ENCODE measurements around the gene LYG2. TPM values are rescaled to one million over a fixed set of nuclear protein-coding genes. Genes with fewer than 3 reads are reported as not detected.

LYG2 gene
- total RNA-seq, 1 experiment from 2014 or later = not detected

DNA sequence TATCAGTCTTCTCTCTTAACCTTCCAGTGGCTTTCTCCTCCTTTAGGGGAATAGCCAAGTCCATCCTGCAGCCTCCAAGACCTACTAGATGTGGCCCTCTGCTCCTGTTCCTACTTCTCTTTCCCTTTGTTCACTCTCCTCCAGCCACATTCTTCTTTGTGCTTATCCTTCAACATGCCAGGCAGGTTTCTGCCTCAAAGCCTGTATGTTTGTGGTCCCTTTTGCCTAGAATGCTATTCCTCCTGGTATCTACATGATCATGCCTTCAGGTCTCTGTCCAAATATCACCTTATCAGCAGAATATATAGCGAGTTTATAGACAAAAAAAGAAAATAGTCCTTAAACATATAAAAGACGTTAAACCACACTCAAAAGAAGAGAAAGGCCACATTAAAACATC lies 5.5 kb downstream of the LYG2 start:
- H3K27me3 Mint-ChIP-seq (ENCODE audit: low read depth) = no peaks in the 10 kb centered on the region
- TF ChIP-seq, protein P1, sequence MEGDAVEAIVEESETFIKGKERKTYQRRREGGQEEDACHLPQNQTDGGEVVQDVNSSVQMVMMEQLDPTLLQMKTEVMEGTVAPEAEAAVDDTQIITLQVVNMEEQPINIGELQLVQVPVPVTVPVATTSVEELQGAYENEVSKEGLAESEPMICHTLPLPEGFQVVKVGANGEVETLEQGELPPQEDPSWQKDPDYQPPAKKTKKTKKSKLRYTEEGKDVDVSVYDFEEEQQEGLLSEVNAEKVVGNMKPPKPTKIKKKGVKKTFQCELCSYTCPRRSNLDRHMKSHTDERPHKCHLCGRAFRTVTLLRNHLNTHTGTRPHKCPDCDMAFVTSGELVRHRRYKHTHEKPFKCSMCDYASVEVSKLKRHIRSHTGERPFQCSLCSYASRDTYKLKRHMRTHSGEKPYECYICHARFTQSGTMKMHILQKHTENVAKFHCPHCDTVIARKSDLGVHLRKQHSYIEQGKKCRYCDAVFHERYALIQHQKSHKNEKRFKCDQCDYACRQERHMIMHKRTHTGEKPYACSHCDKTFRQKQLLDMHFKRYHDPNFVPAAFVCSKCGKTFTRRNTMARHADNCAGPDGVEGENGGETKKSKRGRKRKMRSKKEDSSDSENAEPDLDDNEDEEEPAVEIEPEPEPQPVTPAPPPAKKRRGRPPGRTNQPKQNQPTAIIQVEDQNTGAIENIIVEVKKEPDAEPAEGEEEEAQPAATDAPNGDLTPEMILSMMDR (conservative IDR thresholded peaks at IDR 0.05) = no peak
- no peaks in the 10 kb centered on the region for H3K23me2 ChIP-seq (ENCODE audit: insufficient read length, low read depth, low read length, poor library complexity, severe bottlenecking)
- H4K20me1 ChIP-seq (ENCODE audit: control insufficient read depth, insufficient read depth, insufficient read length) = no peaks in the 10 kb centered on the region
- H4K91ac ChIP-seq (ENCODE audit: insufficient read length, low read depth, low read length) = no peak overlapping the region
- H2AFZ ChIP-seq (ENCODE audit: low read length) = no peak overlapping the region
- H3K23ac ChIP-seq (ENCODE audit: insufficient read length, low read depth, low read length) = no peak overlapping the region
- no peak overlapping the region for H2BK15ac ChIP-seq (ENCODE audit: low read depth, low read length)
- no peak overlapping the region for H4K5ac ChIP-seq (ENCODE audit: insufficient read length, low read depth, low read length)
- no peak overlapping the region for H2BK12ac ChIP-seq (ENCODE audit: insufficient read length, low read depth, low read length)
- no peaks in the 10 kb centered on the region for H3K9me3 ChIP-seq (ENCODE audit: control insufficient read depth, low read depth, low read length)
- H3K27ac ChIP-seq (ENCODE audit: insufficient read length, low read depth, low read length) = no peak overlapping the region
- H3K56ac ChIP-seq (ENCODE audit: insufficient read length, low read depth, low read length) = no peak overlapping the region
- H3K4me3 Mint-ChIP-seq = no peak overlapping the region
- DNase-seq = no peak
- H3K14ac ChIP-seq (ENCODE audit: insufficient read depth, low read length) = no peak overlapping the region
- H3K27me3 ChIP-seq (ENCODE audit: insufficient read depth, low read length) = no peaks in the 10 kb centered on the region
- peaks cover 0 to 14% (median 7%) of the 10 kb centered on the region in 3 experiments; a peak in 5 of 7 replicates for H3K36me3 Mint-ChIP-seq (ENCODE audit: insufficient read depth in 1 of 3, low read depth in 3 of 3)
- no peak overlapping the region for H3K27ac Mint-ChIP-seq
- no peak overlapping the region for H3K18ac ChIP-seq (ENCODE audit: insufficient read length, low read depth, low read length)
- H2BK20ac ChIP-seq (ENCODE audit: low read depth, low read length, poor library complexity, severe bottlenecking) = no peak overlapping the region
- peaks cover 24 to 34% of the 10 kb centered on the region in 2 experiments for H3K9me3 Mint-ChIP-seq
- H3K79me1 ChIP-seq (ENCODE audit: insufficient read depth, low read depth, low read length, poor library complexity, severe bottlenecking) = no peaks in the 10 kb centered on the region
- no peaks in the 10 kb centered on the region for H3K4me1 ChIP-seq (ENCODE audit: insufficient read depth, low read length)
- no peak overlapping the region for H3T11ph ChIP-seq (ENCODE audit: low read length)
- H2BK120ac ChIP-seq (ENCODE audit: low read depth, low read length, poor library complexity, severe bottlenecking) = no peak overlapping the region
- no peak overlapping the region for H2AK5ac ChIP-seq (ENCODE audit: insufficient read length, low read length)
- H4K8ac ChIP-seq (replicated peaks; ENCODE audit: insufficient read length, low read depth, low read length) = no peak overlapping the region
- no peak overlapping the region for H3K4me2 ChIP-seq (ENCODE audit: insufficient read depth, insufficient read length, low read length)
- H3K4me1 Mint-ChIP-seq = no peaks in the 10 kb centered on the region; a peak in 1 of 4 replicates
- H3K4ac ChIP-seq (ENCODE audit: low read depth, low read length) = no peak overlapping the region
- H3K9ac ChIP-seq (ENCODE audit: extremely low read depth, insufficient read length, low read length) = no peak overlapping the region
- no peak overlapping the region for H2BK5ac ChIP-seq (ENCODE audit: insufficient read length, low read length)
- no peaks in the 10 kb centered on the region for H3K79me2 ChIP-seq (ENCODE audit: insufficient read depth, low read length)
- WGBS (ENCODE audit: extremely low coverage, insufficient read length, low lambda C conversion rate) = no CpG with 5 or more reads among the region's 2 CpGs
